ENCODE data around the gene CLEC1B. TPM values are rescaled to one million over a fixed set of nuclear protein-coding genes. Genes with fewer than 3 reads are reported as not detected.

The CLEC1B gene
- total and polyA plus RNA-seq, 2 of the 13 experiments (the other 11 are each of a cell fraction or from before 2014, with no cell fraction given) = not detected

- Histone ChIP-seq H2AFZ (ENCODE audit: low read length) (no peak overlapping the region), H3K27me3 (ENCODE audit: control insufficient read depth in 1 of 2, insufficient read depth in 2 of 2, low read length in 2 of 2) (peaks cover 0 to 4% of the 10 kb centered on the region in 2 experiments; a peak in 1 of 5 replicates), H3K27ac (ENCODE audit: extremely low read length, insufficient read depth, low read length) (no peak overlapping the region), H3K9ac (ENCODE audit: insufficient read depth, low read depth, low read length) (no peak overlapping the region), H3K79me2 (ENCODE audit: insufficient read depth, low read length) (no peaks in the 10 kb centered on the region), H4K20me1 (ENCODE audit: insufficient read depth, low read length) (no peaks in the 10 kb centered on the region), H3K4me1 (ENCODE audit: insufficient read depth, low read length) (no peaks in the 10 kb centered on the region), H3K4me3 (replicated peaks in 1 of 3; ENCODE audit: insufficient read depth in 1 of 3, low read depth in 2 of 3, low read length in 3 of 3) (no peak overlapping the region), H3K36me3 (replicated peaks in 1 of 2; ENCODE audit: control insufficient read depth in 1 of 2, insufficient read depth in 2 of 2, low read length in 2 of 2) (no peaks in the 10 kb centered on the region), H3K9me3 (ENCODE audit: low read length) (no peaks in the 10 kb centered on the region), H3K4me2 (ENCODE audit: low read depth, low read length) (no peak overlapping the region)
- ATAC-seq (no peak), FAIRE-seq (no peak), DNase-seq (ENCODE audit: low spot score) (no peak)
- intact Hi-C loops (cut with micrococcal nuclease; ENCODE audit: unreplicated experiment) = no loop called here
- 2% methylated on average over 3 of the region's 3 CpGs for WGBS (ENCODE audit: low lambda C conversion rate)
- POLR2A ChIA-PET = no interaction called here
- BruUV-seq (replicated peaks) = no TSS peak
- TF ChIP-seq ZNF772 (CRISPR knock-in tag; IDR thresholded peaks at IDR 0.05) (no peak), ZGPAT (CRISPR knock-in tag; IDR thresholded peaks at IDR 0.05) (no peak), ZNF367 (CRISPR knock-in tag; IDR thresholded peaks at IDR 0.05; ENCODE audit: borderline replicate concordance) (no peak), JARID2 (CRISPR knock-in tag; IDR thresholded peaks at IDR 0.05; ENCODE audit: insufficient replicate concordance) (no peak), FOXP4 (CRISPR knock-in tag; IDR thresholded peaks at IDR 0.05) (no peak), ATF1 (CRISPR knock-in tag; IDR thresholded peaks at IDR 0.05) (no peak), HIC2 (CRISPR knock-in tag; IDR thresholded peaks at IDR 0.05; ENCODE audit: low read depth) (no peak), ATM (IDR thresholded peaks at IDR 0.05; ENCODE audit: borderline replicate concordance) (no peak), ZNF383 (CRISPR knock-in tag; IDR thresholded peaks at IDR 0.05; ENCODE audit: borderline replicate concordance) (no peak), FOXP1 (IDR thresholded peaks at IDR 0.05) (no peak), FOXP1 (CRISPR knock-in tag; IDR thresholded peaks at IDR 0.05) (no peak), ZNF468 (CRISPR knock-in tag; IDR thresholded peaks at IDR 0.05) (no peak), CHCHD3 (CRISPR knock-in tag; IDR thresholded peaks at IDR 0.05) (no peak), RAD51 (IDR thresholded peaks at IDR 0.05; ENCODE audit: borderline replicate concordance) (no peak), HNRNPH1 (optimal IDR thresholded peaks at IDR 0.05; ENCODE audit: low read depth, low read length) (no peak), DR1 (CRISPR knock-in tag; IDR thresholded peaks at IDR 0.05) (no peak), ZSCAN30 (CRISPR knock-in tag; IDR thresholded peaks at IDR 0.05) (no peak), PTBP1 (IDR thresholded peaks at IDR 0.05; ENCODE audit: low read depth, low read length, poor library complexity, severe bottlenecking) (no peak), ZNF18 (CRISPR knock-in tag; IDR thresholded peaks at IDR 0.05; ENCODE audit: insufficient replicate concordance) (no peak)
- in situ Hi-C loops (cut with HindIII; ENCODE audit: extremely low pct_ligation_motif_present, low pct_unique_long_range_greater_than_20kb) = no loop called here
- CTCF ChIA-PET (ENCODE audit: low intra/inter-chr PET ratio, low total read pairs) = no interaction called here
Measured at GRCh38 chr12:9947674-9948073, 51.2 kb downstream of the CLEC1B start.

Measured in HepG2 (cell line).